Brain microvascular endothelial cell (primary cell): ENCODE results near the gene ELP4.

Source experiments
- DNase-seq: peaks from one replicate; pipeline ENCODE4 v3.0.0-alpha.2; 2020
- H3K27ac ChIP-seq: fragments of 250-450 bp; sonication (Bioruptor Pico); 2 replicates; pipeline ENCODE4 v1.5.1; 2020; ENCODE audit warnings: mild to moderate bottlenecking, moderate library complexity
- H3K27me3 ChIP-seq: fragments of 250-450 bp; sonication (Bioruptor Pico); replicated peaks from 2 replicates; pipeline ENCODE4 v1.5.1; 2020; ENCODE audit warnings: mild to moderate bottlenecking
- H3K36me3 ChIP-seq: fragments of 250-450 bp; sonication (Bioruptor Pico); replicated peaks from 2 replicates; pipeline ENCODE4 v1.5.1; 2020; ENCODE audit warnings: mild to moderate bottlenecking
- H3K4me3 ChIP-seq: 2 replicates; pipeline ENCODE4 v1.5.1; 2011; ENCODE audit warnings: low read depth, mild to moderate bottlenecking, control low read depth, low read length, moderate library complexity
- in situ Hi-C: cut with HindIII; loops from 2 replicates; pipeline ENCODE4 v1.10.0; 2017; ENCODE audit warnings: low sequenced_read_pairs, low pct_ligation_motif_present
- TF ChIP-seq, protein P1 (sequence below): IDR thresholded peaks from 2 replicates; pipeline ENCODE4 v1.5.1; 2011; ENCODE audit warnings: low read depth, mild to moderate bottlenecking, moderate library complexity, low read length, control low read depth, inconsistent platforms; ENCODE audit errors: missing control alignments

Gene ELP4

DNA sequence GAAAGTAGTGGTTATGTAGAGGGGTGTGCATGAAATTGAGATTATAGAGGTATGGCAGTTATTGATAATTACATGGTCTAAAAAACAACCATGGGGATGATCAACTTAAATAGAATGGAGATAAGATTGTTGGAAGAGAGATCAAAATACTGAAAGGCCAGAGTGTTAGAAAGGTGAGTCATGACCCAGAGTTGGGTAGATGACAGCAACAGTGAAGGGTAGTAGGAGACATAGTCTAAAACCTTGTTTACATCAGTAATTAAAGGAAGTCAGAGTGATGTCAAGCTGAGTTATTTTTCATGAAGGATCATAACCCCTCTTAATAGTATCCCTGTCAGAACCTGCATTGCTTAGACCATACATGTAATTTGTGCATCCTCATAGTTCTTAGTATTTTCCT is 110.9 kb downstream of the ELP4 start:
- DNase-seq, result no peak
- TF ChIP-seq, protein P1, sequence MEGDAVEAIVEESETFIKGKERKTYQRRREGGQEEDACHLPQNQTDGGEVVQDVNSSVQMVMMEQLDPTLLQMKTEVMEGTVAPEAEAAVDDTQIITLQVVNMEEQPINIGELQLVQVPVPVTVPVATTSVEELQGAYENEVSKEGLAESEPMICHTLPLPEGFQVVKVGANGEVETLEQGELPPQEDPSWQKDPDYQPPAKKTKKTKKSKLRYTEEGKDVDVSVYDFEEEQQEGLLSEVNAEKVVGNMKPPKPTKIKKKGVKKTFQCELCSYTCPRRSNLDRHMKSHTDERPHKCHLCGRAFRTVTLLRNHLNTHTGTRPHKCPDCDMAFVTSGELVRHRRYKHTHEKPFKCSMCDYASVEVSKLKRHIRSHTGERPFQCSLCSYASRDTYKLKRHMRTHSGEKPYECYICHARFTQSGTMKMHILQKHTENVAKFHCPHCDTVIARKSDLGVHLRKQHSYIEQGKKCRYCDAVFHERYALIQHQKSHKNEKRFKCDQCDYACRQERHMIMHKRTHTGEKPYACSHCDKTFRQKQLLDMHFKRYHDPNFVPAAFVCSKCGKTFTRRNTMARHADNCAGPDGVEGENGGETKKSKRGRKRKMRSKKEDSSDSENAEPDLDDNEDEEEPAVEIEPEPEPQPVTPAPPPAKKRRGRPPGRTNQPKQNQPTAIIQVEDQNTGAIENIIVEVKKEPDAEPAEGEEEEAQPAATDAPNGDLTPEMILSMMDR, result no peak
- in situ Hi-C loops, result no loop called here
- Histone ChIP-seq H3K27me3 (no peaks in the 10 kb centered on the region), H3K4me3 (no peak overlapping the region), H3K27ac (no peak overlapping the region), H3K36me3 (no peaks in the 10 kb centered on the region)

DNA sequence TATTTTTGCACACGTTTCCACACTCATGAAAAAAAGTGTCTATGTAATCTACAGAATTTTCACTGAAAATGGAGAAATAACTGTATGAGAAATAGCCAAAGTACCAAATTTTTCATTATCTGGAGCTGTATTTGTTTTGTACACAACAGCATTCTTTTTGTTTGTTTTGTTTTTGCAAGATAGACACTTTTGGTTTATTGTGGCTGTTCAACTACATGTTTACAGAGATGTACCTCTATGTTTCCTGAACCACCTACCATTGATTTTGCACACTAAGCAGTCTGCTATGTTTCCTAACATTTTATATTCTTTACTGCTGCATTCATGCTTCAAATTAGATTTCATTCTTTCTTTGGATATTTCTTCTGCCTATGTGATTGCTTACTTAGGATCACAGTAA is 116.3 kb downstream of the ELP4 start:
- in situ Hi-C loops, result no loop called here
- Histone ChIP-seq H3K27me3 (no peaks in the 10 kb centered on the region), H3K36me3 (no peaks in the 10 kb centered on the region), H3K4me3 (no peak overlapping the region), H3K27ac (no peak overlapping the region)
- DNase-seq, result no peak
- TF ChIP-seq, protein P1, result no peak

DNA sequence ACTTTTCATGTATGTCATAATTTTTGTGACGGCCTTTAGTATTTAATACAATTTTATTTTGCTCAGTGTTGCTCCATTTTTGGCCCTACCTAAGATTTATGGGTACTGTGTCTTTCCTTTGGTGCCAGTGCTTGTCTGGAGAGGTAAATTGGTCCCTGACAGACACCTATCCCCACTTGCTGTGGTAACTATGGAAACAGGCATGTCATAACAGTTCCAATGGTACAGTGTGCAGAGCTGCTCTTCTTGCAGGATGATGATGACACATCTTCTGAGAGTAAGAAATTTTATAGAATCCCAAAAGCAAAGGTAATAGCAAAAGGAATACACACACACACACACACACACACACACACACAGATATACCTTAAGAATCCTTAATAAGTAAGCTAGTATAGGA is 118.5 kb downstream of the ELP4 start:
- no peaks in the 10 kb centered on the region for H3K36me3 ChIP-seq
- H3K27me3 ChIP-seq, result no peaks in the 10 kb centered on the region
- in situ Hi-C loops, result no loop called here
- H3K4me3 ChIP-seq, result no peak overlapping the region
- TF ChIP-seq, protein P1, result no peak
- H3K27ac ChIP-seq, result no peak overlapping the region
- DNase-seq, result no peak

DNA sequence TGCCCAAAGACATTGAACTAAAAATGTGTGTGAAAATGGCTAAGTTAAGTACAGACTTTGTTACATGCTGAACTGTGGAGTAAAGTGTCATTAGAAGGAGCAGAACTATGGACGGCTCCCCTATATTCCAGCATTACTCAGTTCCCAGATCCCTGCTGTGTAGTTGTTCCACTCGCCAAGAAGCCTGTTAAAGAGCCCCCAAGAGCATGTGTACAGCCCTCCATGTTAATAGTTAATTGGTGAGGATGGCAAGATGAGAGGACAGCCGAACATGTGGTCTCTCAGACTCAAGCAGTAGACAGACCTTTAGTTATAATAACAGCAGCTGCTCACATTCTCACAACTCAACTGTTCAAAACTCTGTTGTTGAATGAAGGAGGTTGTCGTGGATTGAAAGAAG is 127.4 kb downstream of the ELP4 start:
- no peaks in the 10 kb centered on the region for H3K36me3 ChIP-seq
- no peaks in the 10 kb centered on the region for H3K27me3 ChIP-seq
- TF ChIP-seq, protein P1, result no peak
- DNase-seq, result no peak
- no peak overlapping the region for H3K4me3 ChIP-seq
- in situ Hi-C loops, result no loop called here
- no peak overlapping the region for H3K27ac ChIP-seq

DNA sequence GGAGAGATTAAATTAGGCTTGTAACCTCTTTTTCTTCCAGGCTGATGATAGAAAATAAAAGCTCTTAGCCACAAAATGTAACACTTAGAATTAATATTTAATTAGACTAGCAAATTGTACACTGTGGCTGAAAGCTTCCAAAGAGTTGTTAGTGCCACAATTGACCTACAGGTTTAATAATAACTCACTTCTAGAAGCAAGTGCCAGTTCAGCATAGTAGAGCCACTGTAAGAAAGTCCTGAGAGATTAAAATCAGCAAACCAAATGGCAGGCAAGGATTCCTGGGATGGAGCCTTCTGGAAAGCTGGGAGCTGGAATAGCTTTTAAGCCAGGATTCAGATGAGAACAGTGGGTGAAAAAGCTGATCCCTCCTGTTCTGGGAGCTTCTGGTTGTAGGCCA is 131.0 kb downstream of the ELP4 start:
- in situ Hi-C loops, result no loop called here
- no peak for DNase-seq
- H3K27me3 ChIP-seq, result no peaks in the 10 kb centered on the region
- no peak overlapping the region for H3K27ac ChIP-seq
- TF ChIP-seq, protein P1, result no peak
- no peak overlapping the region for H3K4me3 ChIP-seq
- no peaks in the 10 kb centered on the region for H3K36me3 ChIP-seq

DNA sequence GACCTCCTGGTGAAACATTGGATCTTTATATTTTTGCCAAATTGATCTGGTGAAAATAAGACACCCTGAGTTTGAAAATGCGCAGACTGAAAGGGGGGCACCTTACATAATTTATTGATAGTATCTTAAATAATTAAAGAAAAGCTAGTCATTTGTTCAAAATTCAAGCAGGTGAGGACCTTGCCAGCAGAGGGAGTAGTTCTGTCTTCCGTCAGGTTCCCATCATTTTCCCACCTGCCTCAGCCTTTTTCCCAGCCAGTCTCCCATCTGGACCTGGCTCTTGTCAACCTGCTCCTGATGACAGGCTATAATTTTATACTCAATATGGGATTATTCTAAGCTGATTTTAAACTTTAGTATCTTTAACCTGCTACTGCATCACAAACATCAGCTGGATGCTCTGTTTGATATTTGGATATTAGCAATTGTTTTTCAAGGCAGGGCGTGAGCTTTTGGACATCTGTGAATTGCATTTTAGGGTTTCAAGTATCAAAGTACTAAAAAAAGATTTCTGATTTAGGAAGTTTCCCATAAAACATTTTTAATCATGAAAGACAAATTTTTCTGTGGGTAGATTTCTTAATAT is 132.0 kb downstream of the ELP4 start:
- Histone ChIP-seq H3K36me3 (no peaks in the 10 kb centered on the region), H3K27me3 (no peaks in the 10 kb centered on the region), H3K27ac (no peak overlapping the region), H3K4me3 (no peak overlapping the region)
- in situ Hi-C loops, result no loop called here
- TF ChIP-seq, protein P1, result peak; percentile 82
- DNase-seq, result no peak
